Endothelial cell (in vitro differentiated cells): ENCODE results near the gene LPIN1. TPM values are rescaled to one million over a fixed set of nuclear protein-coding genes. Genes with fewer than 3 reads are reported as not detected.

Source experiments
- DNase-seq: peaks from one replicate; pipeline ENCODE4 v3.0.0; 2021; ENCODE audit warnings: low spot score
- H3K27ac Mint-ChIP-seq: one replicate; pipeline ENCODE4 v1.8.0; 2021; ENCODE audit warnings: mixed read lengths, inconsistent platforms; ENCODE audit not compliant: unreplicated experiment
- H3K27me3 Mint-ChIP-seq: one replicate; pipeline ENCODE4 v1.8.0; 2021; ENCODE audit warnings: mild to moderate bottlenecking, moderate library complexity, mixed read lengths, inconsistent platforms; ENCODE audit not compliant: unreplicated experiment
- H3K36me3 Mint-ChIP-seq: one replicate; pipeline ENCODE4 v1.8.0; 2021; ENCODE audit warnings: mild to moderate bottlenecking, low read depth, mixed read lengths, inconsistent platforms; ENCODE audit not compliant: unreplicated experiment
- H3K4me1 Mint-ChIP-seq: one replicate; pipeline ENCODE4 v1.8.0; 2021; ENCODE audit warnings: mild to moderate bottlenecking, mixed read lengths, inconsistent platforms; ENCODE audit not compliant: unreplicated experiment
- H3K4me3 Mint-ChIP-seq: one replicate; pipeline ENCODE4 v1.8.0; 2021; ENCODE audit warnings: mild to moderate bottlenecking, mixed read lengths, inconsistent platforms; ENCODE audit not compliant: unreplicated experiment
- H3K9me3 Mint-ChIP-seq: one replicate; pipeline ENCODE4 v1.8.0; 2021; ENCODE audit warnings: mixed read lengths, inconsistent platforms; ENCODE audit not compliant: unreplicated experiment
- total RNA-seq: library from RNA; stranded (reverse); fragmentation: NEBNext Ultra II Directional; extraction: Animal tissue kit (Norgen Biotek cat#: 25700); gene quantifications from one replicate; pipeline ENCODE4 v1.2.1, GENCODE V29; 2021; ENCODE audit not compliant: unreplicated experiment
- TF ChIP-seq, protein P1 (sequence below): fragments of 200-600 bp; sonication (generic); IDR thresholded peaks from one replicate; pipeline ENCODE4 v1.5.0; 2021; ENCODE audit warnings: antibody characterized with exemption; ENCODE audit not compliant: unreplicated experiment

LPIN1 gene
- total RNA-seq, 1 donor from 2014 or later = 16.4 TPM

DNA sequence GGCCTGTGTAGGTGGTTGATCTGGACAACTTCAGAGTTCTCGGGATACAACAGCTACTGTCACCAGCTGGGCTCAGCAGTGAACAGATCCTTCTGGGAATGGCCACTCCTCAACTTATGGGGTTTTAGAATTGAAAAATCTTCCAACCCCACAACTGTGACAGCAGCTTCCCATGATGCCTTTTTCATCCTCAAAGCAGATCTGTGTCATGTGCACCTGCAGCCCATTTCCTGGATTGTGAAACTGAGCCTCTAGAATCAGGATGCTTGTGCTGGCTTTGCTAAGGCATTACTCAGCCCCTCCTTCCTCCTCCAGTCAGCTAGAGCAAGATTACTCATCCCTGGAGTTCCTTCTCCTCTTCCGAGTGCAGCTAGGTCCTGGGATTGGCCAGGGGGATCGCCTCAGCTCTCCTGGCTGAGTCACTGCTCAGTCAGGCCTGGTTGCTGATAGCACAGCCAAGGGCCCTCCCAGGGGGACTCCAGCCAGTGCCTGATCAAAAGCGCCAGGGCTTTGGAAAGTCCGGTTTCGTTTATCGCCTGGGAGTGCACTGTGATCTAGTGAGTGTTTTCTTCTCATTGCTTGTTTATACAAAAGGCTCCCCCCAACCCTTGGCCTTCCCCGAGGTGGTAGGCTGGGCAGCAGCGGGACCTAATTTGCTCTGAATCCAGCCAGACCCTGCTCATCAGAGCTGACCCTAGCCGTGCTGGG, 2.4 kb upstream of the LPIN1 start:
- TF ChIP-seq, protein P1, sequence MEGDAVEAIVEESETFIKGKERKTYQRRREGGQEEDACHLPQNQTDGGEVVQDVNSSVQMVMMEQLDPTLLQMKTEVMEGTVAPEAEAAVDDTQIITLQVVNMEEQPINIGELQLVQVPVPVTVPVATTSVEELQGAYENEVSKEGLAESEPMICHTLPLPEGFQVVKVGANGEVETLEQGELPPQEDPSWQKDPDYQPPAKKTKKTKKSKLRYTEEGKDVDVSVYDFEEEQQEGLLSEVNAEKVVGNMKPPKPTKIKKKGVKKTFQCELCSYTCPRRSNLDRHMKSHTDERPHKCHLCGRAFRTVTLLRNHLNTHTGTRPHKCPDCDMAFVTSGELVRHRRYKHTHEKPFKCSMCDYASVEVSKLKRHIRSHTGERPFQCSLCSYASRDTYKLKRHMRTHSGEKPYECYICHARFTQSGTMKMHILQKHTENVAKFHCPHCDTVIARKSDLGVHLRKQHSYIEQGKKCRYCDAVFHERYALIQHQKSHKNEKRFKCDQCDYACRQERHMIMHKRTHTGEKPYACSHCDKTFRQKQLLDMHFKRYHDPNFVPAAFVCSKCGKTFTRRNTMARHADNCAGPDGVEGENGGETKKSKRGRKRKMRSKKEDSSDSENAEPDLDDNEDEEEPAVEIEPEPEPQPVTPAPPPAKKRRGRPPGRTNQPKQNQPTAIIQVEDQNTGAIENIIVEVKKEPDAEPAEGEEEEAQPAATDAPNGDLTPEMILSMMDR = no peak
- no peak overlapping the region for H3K4me3 Mint-ChIP-seq
- peaks cover 33% of the 10 kb centered on the region for H3K4me1 Mint-ChIP-seq
- DNase-seq = peak; percentile 62
- peaks cover 11% of the 10 kb centered on the region for H3K27me3 Mint-ChIP-seq
- H3K9me3 Mint-ChIP-seq = no peaks in the 10 kb centered on the region
- H3K36me3 Mint-ChIP-seq = peaks cover 8% of the 10 kb centered on the region
- H3K27ac Mint-ChIP-seq = peak overlapping the region; percentile 48

GRCh38 chr2:11744631-11745394, 1.6 kb upstream of the LPIN1 start:
- peaks cover 13% of the 10 kb centered on the region for H3K27me3 Mint-ChIP-seq
- H3K4me1 Mint-ChIP-seq = peaks cover 33% of the 10 kb centered on the region
- no peak overlapping the region for H3K27ac Mint-ChIP-seq
- no peaks in the 10 kb centered on the region for H3K9me3 Mint-ChIP-seq
- peaks cover 8% of the 10 kb centered on the region for H3K36me3 Mint-ChIP-seq
- H3K4me3 Mint-ChIP-seq = peak overlapping the region; percentile 23
- DNase-seq = peak; percentile 25
- TF ChIP-seq, protein P1 = no peak

DNA sequence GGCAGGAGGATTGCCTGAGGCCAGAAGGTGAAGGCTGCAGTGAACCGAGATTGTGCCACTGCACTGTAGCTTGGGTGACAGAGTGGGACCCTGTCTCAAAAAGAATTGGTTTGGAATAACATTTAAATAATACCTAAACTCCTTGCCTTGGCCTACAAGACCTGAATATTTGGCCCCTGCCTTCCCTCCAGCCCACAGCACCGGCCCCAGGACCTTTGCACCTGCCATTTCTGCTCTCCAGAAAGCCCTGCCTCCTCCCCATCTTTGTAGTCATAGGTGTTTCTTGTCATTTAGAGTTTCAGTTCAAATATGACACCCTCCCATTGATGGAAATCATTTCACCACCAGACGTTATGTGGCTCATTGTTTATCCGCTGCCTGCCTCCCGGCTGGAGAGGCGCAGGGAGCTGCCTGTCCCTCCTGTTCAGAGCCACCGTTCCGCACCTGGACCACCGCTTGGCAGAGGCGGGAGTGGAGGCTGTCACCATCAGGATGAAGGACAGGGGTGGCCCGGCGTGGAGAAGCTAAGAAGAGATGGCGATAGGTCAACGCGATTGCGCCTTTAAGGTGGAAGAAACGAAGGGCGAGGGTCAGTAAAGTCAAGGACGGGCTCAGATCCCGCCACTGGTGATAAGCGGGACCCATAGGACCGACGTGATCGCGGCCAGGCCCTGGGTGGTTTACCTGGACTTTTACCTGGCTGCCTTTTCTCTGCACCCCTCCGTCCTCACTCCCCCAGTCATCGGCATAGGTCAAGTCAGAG, 638 bp upstream of the LPIN1 start:
- H3K27me3 Mint-ChIP-seq = peaks cover 10% of the 10 kb centered on the region
- peak overlapping the region; percentile 52 for H3K27ac Mint-ChIP-seq
- H3K36me3 Mint-ChIP-seq = peaks cover 8% of the 10 kb centered on the region
- peak overlapping the region; percentile 83 for H3K4me3 Mint-ChIP-seq
- H3K4me1 Mint-ChIP-seq = peaks cover 33% of the 10 kb centered on the region
- TF ChIP-seq, protein P1 = no peak
- no peak for DNase-seq
- no peaks in the 10 kb centered on the region for H3K9me3 Mint-ChIP-seq

DNA sequence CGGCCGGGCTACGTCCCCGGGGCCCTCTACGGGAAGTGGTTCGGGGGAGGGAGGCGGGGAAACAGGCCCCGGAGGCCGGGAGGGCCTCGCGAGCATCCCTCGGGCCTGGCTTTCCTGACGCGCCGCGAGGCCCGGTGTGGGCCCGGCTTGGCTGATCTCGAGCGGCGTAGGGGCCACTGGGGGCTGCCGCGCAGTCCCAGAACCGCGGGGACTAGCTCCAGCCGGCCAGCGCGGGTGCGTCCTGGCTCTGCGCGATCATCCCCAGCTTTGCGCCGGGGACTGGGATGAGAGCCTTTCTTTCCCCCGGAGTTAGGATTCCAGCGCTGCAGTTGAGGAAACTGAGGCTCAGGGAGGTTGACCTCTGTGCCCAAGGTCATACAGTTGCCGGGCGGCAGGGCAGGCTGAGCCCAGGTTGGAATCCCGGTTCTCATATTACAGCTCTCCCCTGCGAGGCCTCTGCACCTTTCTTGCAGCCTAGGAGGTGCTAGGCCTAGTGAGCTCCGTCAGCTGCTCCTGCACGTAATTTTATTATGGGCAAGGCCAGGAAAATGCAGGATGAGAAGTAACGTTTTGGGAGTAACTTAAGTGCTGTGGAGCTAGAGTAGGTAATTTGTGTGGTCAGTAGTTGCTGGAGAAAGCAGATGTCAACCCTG, 501 bp downstream of the LPIN1 start:
- H3K27ac Mint-ChIP-seq = no peak overlapping the region
- peaks cover 8% of the 10 kb centered on the region for H3K36me3 Mint-ChIP-seq
- TF ChIP-seq, protein P1 = no peak
- H3K4me3 Mint-ChIP-seq = peak overlapping the region; percentile 88
- H3K9me3 Mint-ChIP-seq = no peaks in the 10 kb centered on the region
- peaks cover 33% of the 10 kb centered on the region for H3K4me1 Mint-ChIP-seq
- DNase-seq = no peak
- H3K27me3 Mint-ChIP-seq = peaks cover 10% of the 10 kb centered on the region
